Measurements from ENCODE around the gene ZNF37A. TPM values are rescaled to one million over a fixed set of nuclear protein-coding genes. Genes with fewer than 3 reads are reported as not detected.

ZNF37A gene
- polyA plus RNA-seq, 1 of the 3 experiments (the other 2 are of a cell fraction) = 5.4 TPM

DNA sequence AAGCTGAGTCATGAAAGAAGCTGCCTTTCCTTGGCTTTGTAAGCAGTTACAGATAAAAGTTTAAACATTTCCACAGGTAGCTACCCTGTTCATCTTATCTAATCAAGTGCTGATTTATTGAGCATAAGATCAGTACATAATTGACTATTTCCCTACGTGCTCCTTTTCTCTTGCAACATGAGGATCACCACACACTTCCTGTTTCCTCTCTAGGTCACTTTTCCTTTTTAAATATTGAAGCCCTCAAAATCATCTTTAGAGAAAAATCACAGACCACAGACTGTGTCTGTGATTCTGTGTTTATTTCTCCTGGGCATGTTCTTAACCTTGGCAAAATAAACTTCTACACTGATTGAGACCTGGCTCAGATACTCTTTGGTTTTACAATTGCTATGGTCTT is 69.5 kb downstream of the ZNF37A start:
- Histone ChIP-seq H3K27ac (ENCODE audit: low read depth in 2 of 2, low read length in 1 of 2) (no peak overlapping the region), H4K20me1 (ENCODE audit: insufficient read depth) (no peaks in the 10 kb centered on the region), H3K36me3 (replicated peaks in 1 of 2; ENCODE audit: control insufficient read depth in 1 of 2, insufficient read depth in 2 of 2, low read length in 1 of 2) (no peaks in the 10 kb centered on the region), H3F3A (replicated peaks; ENCODE audit: insufficient read depth) (no peaks in the 10 kb centered on the region), H3K9me3 (no peaks in the 10 kb centered on the region; the same call in 1 of the 2 replicates), H3K27me3 (ENCODE audit: insufficient read depth) (no peaks in the 10 kb centered on the region), H2AFZ (ENCODE audit: low read depth) (no peak overlapping the region), H3K9me2 (no peaks in the 10 kb centered on the region), H3K9ac (no peak overlapping the region), H3K4me3 (ENCODE audit: low read depth in 2 of 2, low read length in 1 of 2) (no peak overlapping the region), H3K4me2 (no peak overlapping the region), H3K79me2 (ENCODE audit: insufficient read depth) (no peaks in the 10 kb centered on the region), H3K4me1 (ENCODE audit: control insufficient read depth in 1 of 2, insufficient read depth in 2 of 2, low read depth in 1 of 2, low read length in 1 of 2) (no peaks in the 10 kb centered on the region)
- TF ChIP-seq, protein P1, sequence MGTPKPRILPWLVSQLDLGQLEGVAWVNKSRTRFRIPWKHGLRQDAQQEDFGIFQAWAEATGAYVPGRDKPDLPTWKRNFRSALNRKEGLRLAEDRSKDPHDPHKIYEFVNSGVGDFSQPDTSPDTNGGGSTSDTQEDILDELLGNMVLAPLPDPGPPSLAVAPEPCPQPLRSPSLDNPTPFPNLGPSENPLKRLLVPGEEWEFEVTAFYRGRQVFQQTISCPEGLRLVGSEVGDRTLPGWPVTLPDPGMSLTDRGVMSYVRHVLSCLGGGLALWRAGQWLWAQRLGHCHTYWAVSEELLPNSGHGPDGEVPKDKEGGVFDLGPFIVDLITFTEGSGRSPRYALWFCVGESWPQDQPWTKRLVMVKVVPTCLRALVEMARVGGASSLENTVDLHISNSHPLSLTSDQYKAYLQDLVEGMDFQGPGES (IDR thresholded peaks at IDR 0.05; ENCODE audit: low read depth, low read length) = no peak
- TF ChIP-seq JUND (IDR thresholded peaks at IDR 0.05) (no peak), TEAD4 (IDR thresholded peaks at IDR 0.05; ENCODE audit: borderline replicate concordance, insufficient read depth) (no peak), SIN3A (IDR thresholded peaks at IDR 0.05; ENCODE audit: borderline replicate concordance, low read depth, low read length) (no peak), GABPA (IDR thresholded peaks at IDR 0.05; ENCODE audit: low read depth) (no peak), EP300 (IDR thresholded peaks at IDR 0.05; ENCODE audit: borderline replicate concordance in 1 of 2, low read depth in 1 of 2, low read length in 1 of 2) (no peak), FOXM1 (IDR thresholded peaks at IDR 0.05; ENCODE audit: low read depth) (no peak)
- TF ChIP-seq, protein P2, sequence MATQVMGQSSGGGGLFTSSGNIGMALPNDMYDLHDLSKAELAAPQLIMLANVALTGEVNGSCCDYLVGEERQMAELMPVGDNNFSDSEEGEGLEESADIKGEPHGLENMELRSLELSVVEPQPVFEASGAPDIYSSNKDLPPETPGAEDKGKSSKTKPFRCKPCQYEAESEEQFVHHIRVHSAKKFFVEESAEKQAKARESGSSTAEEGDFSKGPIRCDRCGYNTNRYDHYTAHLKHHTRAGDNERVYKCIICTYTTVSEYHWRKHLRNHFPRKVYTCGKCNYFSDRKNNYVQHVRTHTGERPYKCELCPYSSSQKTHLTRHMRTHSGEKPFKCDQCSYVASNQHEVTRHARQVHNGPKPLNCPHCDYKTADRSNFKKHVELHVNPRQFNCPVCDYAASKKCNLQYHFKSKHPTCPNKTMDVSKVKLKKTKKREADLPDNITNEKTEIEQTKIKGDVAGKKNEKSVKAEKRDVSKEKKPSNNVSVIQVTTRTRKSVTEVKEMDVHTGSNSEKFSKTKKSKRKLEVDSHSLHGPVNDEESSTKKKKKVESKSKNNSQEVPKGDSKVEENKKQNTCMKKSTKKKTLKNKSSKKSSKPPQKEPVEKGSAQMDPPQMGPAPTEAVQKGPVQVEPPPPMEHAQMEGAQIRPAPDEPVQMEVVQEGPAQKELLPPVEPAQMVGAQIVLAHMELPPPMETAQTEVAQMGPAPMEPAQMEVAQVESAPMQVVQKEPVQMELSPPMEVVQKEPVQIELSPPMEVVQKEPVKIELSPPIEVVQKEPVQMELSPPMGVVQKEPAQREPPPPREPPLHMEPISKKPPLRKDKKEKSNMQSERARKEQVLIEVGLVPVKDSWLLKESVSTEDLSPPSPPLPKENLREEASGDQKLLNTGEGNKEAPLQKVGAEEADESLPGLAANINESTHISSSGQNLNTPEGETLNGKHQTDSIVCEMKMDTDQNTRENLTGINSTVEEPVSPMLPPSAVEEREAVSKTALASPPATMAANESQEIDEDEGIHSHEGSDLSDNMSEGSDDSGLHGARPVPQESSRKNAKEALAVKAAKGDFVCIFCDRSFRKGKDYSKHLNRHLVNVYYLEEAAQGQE (IDR thresholded peaks at IDR 0.05; ENCODE audit: low read depth, low read length) = no peak
- TF ChIP-seq, protein P3, sequence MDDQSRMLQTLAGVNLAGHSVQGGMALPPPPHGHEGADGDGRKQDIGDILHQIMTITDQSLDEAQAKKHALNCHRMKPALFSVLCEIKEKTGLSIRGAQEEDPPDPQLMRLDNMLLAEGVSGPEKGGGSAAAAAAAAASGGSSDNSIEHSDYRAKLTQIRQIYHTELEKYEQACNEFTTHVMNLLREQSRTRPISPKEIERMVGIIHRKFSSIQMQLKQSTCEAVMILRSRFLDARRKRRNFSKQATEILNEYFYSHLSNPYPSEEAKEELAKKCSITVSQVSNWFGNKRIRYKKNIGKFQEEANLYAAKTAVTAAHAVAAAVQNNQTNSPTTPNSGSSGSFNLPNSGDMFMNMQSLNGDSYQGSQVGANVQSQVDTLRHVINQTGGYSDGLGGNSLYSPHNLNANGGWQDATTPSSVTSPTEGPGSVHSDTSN (IDR thresholded peaks at IDR 0.05) = no peak
- TF ChIP-seq, protein P4, sequence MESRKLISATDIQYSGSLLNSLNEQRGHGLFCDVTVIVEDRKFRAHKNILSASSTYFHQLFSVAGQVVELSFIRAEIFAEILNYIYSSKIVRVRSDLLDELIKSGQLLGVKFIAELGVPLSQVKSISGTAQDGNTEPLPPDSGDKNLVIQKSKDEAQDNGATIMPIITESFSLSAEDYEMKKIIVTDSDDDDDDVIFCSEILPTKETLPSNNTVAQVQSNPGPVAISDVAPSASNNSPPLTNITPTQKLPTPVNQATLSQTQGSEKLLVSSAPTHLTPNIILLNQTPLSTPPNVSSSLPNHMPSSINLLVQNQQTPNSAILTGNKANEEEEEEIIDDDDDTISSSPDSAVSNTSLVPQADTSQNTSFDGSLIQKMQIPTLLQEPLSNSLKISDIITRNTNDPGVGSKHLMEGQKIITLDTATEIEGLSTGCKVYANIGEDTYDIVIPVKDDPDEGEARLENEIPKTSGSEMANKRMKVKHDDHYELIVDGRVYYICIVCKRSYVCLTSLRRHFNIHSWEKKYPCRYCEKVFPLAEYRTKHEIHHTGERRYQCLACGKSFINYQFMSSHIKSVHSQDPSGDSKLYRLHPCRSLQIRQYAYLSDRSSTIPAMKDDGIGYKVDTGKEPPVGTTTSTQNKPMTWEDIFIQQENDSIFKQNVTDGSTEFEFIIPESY (IDR thresholded peaks at IDR 0.05; ENCODE audit: borderline replicate concordance, low read depth) = no peak
- TF ChIP-seq, protein P5, sequence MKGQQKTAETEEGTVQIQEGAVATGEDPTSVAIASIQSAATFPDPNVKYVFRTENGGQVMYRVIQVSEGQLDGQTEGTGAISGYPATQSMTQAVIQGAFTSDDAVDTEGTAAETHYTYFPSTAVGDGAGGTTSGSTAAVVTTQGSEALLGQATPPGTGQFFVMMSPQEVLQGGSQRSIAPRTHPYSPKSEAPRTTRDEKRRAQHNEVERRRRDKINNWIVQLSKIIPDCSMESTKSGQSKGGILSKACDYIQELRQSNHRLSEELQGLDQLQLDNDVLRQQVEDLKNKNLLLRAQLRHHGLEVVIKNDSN (IDR thresholded peaks at IDR 0.05; ENCODE audit: borderline replicate concordance, low read depth) = no peak
- POLR2A ChIA-PET = no interaction called here
- WGBS (ENCODE audit: low lambda C conversion rate) = 8% methylated on average over 1 of the region's 1 CpG
- no peak for DNase-seq
- CTCF ChIA-PET = no interaction called here

Measured in SK-N-SH (cell line).